ENCODE results near the gene ISOC2. TPM values are rescaled to one million over a fixed set of nuclear protein-coding genes. Genes with fewer than 3 reads are reported as not detected.

The ISOC2 gene
- total RNA-seq, 2 experiments from 2014 or later: 28.2 to 35.7 TPM

DNA sequence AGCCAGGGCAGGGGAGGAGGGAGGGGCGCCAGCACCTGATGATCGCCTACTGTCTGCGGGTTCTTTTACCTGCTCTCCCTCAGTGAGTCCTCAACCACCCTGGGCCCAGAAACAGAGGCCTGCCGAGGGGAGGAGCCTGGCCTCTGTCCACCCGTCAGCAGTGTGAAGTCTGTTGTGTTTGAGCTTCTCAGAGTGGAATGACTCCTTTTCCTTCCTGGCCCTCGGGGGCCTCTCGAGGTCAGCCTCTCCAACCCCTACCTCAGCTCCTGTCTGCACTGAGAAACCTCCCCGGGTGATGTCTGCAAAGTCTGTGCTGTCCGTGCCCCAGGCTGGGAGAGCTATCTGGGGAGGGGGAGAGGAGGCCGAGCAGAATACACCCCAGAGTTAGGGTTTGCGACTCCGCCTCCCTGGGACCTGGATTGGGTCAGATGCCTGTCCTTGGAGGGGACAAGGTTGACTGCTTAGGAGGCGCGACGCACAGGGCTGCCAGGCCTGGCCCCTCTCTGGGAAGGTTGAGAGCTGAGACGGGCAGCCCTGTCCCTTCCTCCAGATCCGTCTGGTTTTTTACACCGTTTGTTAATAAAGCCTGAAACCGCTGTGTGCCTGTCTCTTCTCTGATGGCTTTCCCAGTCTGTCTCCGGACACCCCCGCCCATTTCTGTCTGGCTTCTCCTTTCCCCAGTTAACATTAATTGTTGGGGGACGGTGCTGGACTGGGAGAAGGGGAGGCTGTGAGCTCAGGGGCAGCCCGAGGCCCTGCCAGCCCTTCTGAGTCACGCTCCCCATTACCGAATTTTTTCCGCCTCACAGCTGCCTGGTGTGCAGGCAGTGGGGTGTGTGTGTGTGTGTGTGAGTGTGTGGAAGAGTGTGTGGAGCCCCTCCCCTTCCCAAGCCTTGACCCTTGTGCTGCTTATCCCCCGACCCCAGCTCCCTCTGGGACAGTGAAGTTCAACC is 25.8 kb upstream of the ISOC2 start:
- no peak overlapping the region for H3K27ac Mint-ChIP-seq
- CTCF ChIA-PET: interaction anchor here (0.7 to 5.2 kb wide), 5 partner anchors 10 to 346 kb away, joined by 3 to 42 read pairs (median 5); partner anchors contain the start of gene ZNF628
- H3K4me1 Mint-ChIP-seq: peaks cover 6% of the 10 kb centered on the region
- ATAC-seq (peak; percentile 20), DNase-seq (no peak)
- H3K36me3 Mint-ChIP-seq: peaks cover 2% of the 10 kb centered on the region
- no peak overlapping the region for H3K4me3 Mint-ChIP-seq
- H3K9me3 Mint-ChIP-seq (ENCODE audit: low read depth): no peaks in the 10 kb centered on the region
- H3K27me3 Mint-ChIP-seq: no peaks in the 10 kb centered on the region

- CTCF ChIA-PET: interaction anchor here (0.7 to 5.2 kb wide), 7 partner anchors 10 to 345 kb away, joined by 3 to 42 read pairs (median 5); partner anchors contain the start of gene ZNF628
- peaks cover 6% of the 10 kb centered on the region for H3K4me1 Mint-ChIP-seq
Measured at GRCh38 chr19:55486043-55486970, 24.9 kb upstream of the ISOC2 start.

DNA sequence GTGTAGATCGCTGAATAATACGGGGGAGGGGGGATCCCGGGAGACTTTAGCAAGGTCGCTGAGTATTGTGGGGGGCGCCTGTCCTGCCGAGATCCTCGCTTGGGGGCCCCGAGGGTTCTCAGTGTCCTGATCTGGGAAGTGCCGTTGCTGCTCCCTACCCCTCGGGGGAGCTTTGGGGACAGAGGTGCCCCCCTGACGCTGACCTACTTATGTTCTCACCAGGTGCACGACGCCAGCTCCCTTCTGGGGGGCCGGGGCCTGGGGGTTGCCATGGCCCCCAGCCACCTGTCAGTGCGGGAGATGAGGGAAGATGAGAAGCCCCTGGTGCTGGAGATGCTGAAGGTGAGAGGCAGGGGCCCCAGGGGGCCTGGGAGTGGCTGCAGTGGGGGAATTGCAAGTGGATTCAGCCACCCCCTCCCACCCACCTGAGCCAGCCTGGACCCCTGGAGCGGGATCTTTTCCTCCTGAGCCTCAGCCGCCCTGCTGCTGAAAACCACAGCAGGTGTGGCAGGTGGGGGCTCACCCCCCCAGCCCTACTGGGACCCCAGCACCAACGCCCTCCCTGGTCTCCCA is 24.1 kb upstream of the ISOC2 start:
- no peak for ATAC-seq
- Mint-ChIP-seq H3K9me3 (ENCODE audit: low read depth) (no peaks in the 10 kb centered on the region), H3K4me3 (peak overlapping the region; percentile 73), H3K27ac (peak overlapping the region; percentile 70), H3K4me1 (peaks cover 6% of the 10 kb centered on the region), H3K36me3 (peaks cover 2% of the 10 kb centered on the region), H3K27me3 (no peaks in the 10 kb centered on the region)
- CTCF ChIA-PET: interaction anchor here (0.8 to 5.2 kb wide), 7 partner anchors 9 to 345 kb away, joined by 3 to 42 read pairs (median 5); partner anchors contain the start of gene ZNF628
- DNase-seq: no peak

More at GRCh38 chr19:55486043-55486970, 24.9 kb upstream of the ISOC2 start:
- peaks cover 2% of the 10 kb centered on the region for H3K36me3 Mint-ChIP-seq
- H3K27me3 Mint-ChIP-seq: no peaks in the 10 kb centered on the region
- ATAC-seq: no peak
- peak overlapping the region; percentile 73 for H3K4me3 Mint-ChIP-seq
- peak overlapping the region; percentile 59 for H3K27ac Mint-ChIP-seq
- no peaks in the 10 kb centered on the region for H3K9me3 Mint-ChIP-seq (ENCODE audit: low read depth)
- DNase-seq: no peak

GRCh38 chr19:55484593-55485438 is 23.4 kb upstream of the ISOC2 start, which contains the start of gene NAT14:
TSS of gene NAT14 (plus strand) at chr19:55485188. CDS start at chr19:55485709, 521 bp downstream.
- H3K9me3 Mint-ChIP-seq (ENCODE audit: low read depth): no peaks in the 10 kb centered on the region
- peak within 1 kb of the TSS; percentile 70 for H3K27ac Mint-ChIP-seq
- CTCF ChIA-PET: interaction anchor here (0.7 to 5.2 kb wide), 8 partner anchors 8 to 344 kb away, joined by 3 to 42 read pairs (median 4); partner anchors contain the start of gene ZNF628
- H3K36me3 Mint-ChIP-seq: peaks cover 2% of the 10 kb centered on the region
- H3K4me3 Mint-ChIP-seq: peak within 1 kb of the TSS; percentile 73
- H3K4me1 Mint-ChIP-seq: peaks cover 8% of the 10 kb centered on the region
- peak; percentile 72 for DNase-seq
- peak; percentile 74 for ATAC-seq
- no peaks in the 10 kb centered on the region for H3K27me3 Mint-ChIP-seq

DNA sequence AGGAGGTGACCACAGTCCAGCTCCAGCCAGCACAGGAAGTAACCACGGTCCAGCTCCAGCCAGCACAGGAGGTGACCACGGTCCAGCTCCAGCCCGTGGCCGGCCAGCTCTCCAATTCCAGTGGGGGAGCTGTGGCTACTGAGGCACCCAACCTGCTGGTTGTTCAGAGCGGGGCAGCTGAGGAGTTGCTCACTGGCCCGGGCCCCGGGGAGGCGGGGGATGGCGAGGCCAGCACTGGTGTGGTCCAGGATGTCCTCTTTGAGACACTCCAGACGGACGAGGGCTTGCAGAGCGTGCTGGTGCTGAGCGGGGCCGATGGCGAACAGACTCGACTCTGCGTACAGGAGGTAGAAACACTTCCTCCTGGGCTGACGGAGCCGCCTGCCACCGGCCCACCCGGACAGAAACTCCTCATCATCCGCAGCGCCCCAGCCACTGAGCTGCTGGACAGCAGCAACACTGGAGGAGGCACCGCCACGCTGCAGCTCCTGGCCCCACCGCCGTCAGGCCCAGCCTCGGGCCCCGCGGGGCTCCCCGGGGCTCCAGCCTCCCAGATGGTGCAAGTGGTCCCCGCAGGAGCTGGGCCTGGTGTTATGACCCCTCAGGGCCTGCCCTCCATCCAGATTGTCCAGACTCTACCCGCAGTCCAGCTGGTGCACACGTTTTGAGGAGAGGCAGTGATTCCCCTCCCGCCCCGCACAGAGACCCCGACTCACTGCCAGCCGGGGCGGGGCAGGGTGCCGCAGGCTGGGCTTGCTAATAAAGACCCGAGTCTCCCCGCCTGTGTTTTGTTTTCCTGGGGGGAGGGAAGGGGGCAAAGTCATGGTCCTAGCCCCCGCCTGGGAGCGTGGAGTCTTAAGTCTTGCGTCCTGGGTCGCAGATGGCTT is 22.5 kb upstream of the ISOC2 start:
- ATAC-seq: no peak
- no peak for DNase-seq
- CTCF ChIA-PET: interaction anchor here (0.8 to 5.2 kb wide), 7 partner anchors 7 to 343 kb away, joined by 4 to 42 read pairs (median 6); partner anchors contain the start of gene ZNF628
- Mint-ChIP-seq H3K9me3 (ENCODE audit: low read depth) (no peaks in the 10 kb centered on the region), H3K27me3 (no peaks in the 10 kb centered on the region), H3K4me1 (peaks cover 17% of the 10 kb centered on the region), H3K4me3 (peak overlapping the region; percentile 28), H3K27ac (no peak overlapping the region), H3K36me3 (peaks cover 2% of the 10 kb centered on the region)

- DNase-seq (no peak), ATAC-seq (no peak)
- Mint-ChIP-seq H3K27ac (no peak overlapping the region), H3K4me3 (no peak overlapping the region), H3K27me3 (no peaks in the 10 kb centered on the region), H3K4me1 (peaks cover 22% of the 10 kb centered on the region), H3K36me3 (peaks cover 2% of the 10 kb centered on the region), H3K9me3 (ENCODE audit: low read depth) (no peaks in the 10 kb centered on the region)
- CTCF ChIA-PET: interaction anchor here (1.5 to 5.2 kb wide), 2 partner anchors 16 to 21 kb away, joined by 6 to 27 read pairs; no protein-coding TSS in a partner anchor
Measured at GRCh38 chr19:55482967-55483705, 21.7 kb upstream of the ISOC2 start.

DNA sequence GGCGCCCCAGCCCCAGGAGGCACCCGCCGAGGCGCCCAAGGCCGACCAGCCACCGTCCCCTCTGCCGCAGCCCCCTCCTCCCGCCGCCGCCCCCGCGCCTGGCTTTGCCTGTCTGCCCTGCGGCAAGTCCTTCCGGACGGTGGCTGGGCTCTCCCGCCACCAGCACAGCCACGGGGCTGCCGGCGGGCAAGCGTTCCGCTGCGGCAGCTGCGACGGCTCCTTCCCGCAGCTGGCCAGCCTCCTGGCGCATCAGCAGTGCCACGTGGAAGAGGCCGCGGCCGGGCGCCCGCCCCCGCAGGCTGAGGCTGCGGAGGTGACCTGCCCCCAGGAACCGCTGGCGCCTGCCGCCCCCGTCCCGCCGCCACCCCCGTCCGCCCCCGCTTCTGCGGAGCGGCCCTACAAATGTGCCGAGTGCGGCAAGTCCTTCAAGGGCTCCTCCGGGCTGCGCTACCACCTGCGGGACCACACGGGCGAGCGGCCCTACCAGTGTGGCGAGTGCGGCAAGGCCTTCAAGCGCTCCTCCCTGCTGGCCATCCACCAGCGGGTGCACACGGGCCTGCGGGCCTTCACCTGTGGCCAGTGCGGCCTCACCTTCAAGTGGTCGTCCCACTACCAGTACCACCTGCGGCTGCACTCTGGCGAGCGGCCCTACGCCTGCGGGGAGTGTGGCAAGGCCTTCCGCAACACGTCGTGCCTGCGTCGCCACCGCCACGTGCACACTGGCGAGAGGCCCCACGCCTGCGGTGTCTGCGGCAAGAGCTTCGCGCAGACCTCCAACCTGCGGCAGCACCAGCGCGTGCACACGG is 20.9 kb upstream of the ISOC2 start:
- ATAC-seq: no peak
- H3K4me1 Mint-ChIP-seq: peaks cover 28% of the 10 kb centered on the region
- H3K27me3 Mint-ChIP-seq: no peaks in the 10 kb centered on the region
- H3K4me3 Mint-ChIP-seq: no peak overlapping the region
- DNase-seq: no peak
- H3K9me3 Mint-ChIP-seq (ENCODE audit: low read depth): no peaks in the 10 kb centered on the region
- peaks cover 2% of the 10 kb centered on the region for H3K36me3 Mint-ChIP-seq
- CTCF ChIA-PET: interaction anchor here (1.5 to 5.2 kb wide), 2 partner anchors 15 to 22 kb away, joined by 6 to 27 read pairs; no protein-coding TSS in a partner anchor
- H3K27ac Mint-ChIP-seq: no peak overlapping the region

DNA sequence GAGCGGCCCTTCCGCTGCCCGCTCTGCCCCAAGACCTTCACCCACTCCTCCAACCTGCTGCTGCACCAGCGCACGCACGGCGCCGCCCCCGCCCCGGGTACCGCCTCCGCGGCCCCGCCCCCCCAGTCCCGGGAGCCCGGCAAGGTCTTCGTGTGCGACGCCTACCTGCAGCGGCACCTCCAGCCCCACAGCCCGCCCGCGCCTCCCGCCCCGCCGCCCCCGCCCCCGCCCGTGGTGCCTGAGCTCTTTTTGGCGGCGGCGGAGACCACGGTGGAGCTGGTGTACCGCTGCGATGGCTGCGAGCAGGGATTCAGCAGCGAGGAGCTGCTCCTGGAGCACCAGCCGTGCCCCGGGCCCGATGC is 20.3 kb upstream of the ISOC2 start:
- CTCF ChIA-PET: no interaction called here
- Mint-ChIP-seq H3K27ac (no peak overlapping the region), H3K4me3 (no peak overlapping the region), H3K4me1 (peaks cover 31% of the 10 kb centered on the region), H3K36me3 (peaks cover 2% of the 10 kb centered on the region), H3K9me3 (ENCODE audit: low read depth) (no peaks in the 10 kb centered on the region), H3K27me3 (no peaks in the 10 kb centered on the region)
- DNase-seq (no peak), ATAC-seq (no peak)

- DNase-seq: no peak
- CTCF ChIA-PET: no interaction called here
- no peak overlapping the region for H3K27ac Mint-ChIP-seq
- no peaks in the 10 kb centered on the region for H3K9me3 Mint-ChIP-seq (ENCODE audit: low read depth)
- no peaks in the 10 kb centered on the region for H3K27me3 Mint-ChIP-seq
- no peak for ATAC-seq
- H3K36me3 Mint-ChIP-seq: peaks cover 2% of the 10 kb centered on the region
- no peak overlapping the region for H3K4me3 Mint-ChIP-seq
- H3K4me1 Mint-ChIP-seq: peaks cover 31% of the 10 kb centered on the region
Measured at GRCh38 chr19:55481148-55481793, 19.8 kb upstream of the ISOC2 start.

All from activated CD8-positive, alpha-beta memory T cell treated with anti-CD3 and anti-CD28 coated beads, Interleukin-2, amount 10 ng/mL, durations not matched to agents 7 days and 5 days (primary cell).